A549 (cell line): Measurements from ENCODE around the gene NIN. TPM values are rescaled to one million over a fixed set of nuclear protein-coding genes. Genes with fewer than 3 reads are reported as not detected.

ENCODE experiments used
- ATAC-seq, 2 experiments: fragments of 200-7000 bp in 1 of 2; fragments of >200 bp in 1 of 2; cut with Nextera tagmentation in 1 of 2; cut with Tn5 transposase in 1 of 2; 3 replicates each; pipeline versions ENCODE4 v1.8.0 to v1.9.1; 2018 to 2020; ENCODE audit warnings: mild to moderate bottlenecking in 1 of 2, moderate library complexity in 1 of 2
- CTCF ChIA-PET: fragments of 300-600 bp; sonication (Branson Sonifier 250); formaldehyde crosslinking; extraction: SDS; loops from one replicate; lab custom pipeline; 2021; ENCODE audit warnings: antibody characterized with exemption, inconsistent platforms; lab: Yijun Ruan, JAX
- POLR2A ChIA-PET: fragments of 350-600 bp; formaldehyde crosslinking; extraction: SDS; loops from one replicate; lab custom pipeline; 2021; ENCODE audit warnings: antibody characterized with exemption, inconsistent platforms; lab: Yijun Ruan, JAX
- DNase-seq, 2 experiments: peaks; one replicate each; pipeline versions ENCODE4 v3.0.0 to v3.0.0-alpha.2; 2011 to 2016; ENCODE audit warnings: low read depth in 1 of 2, low spot score in 1 of 2
- FAIRE-seq: peaks from 2 replicates; lab custom pipeline; 2011; peaks lifted over from hg19 to GRCh38; lab: Jason Lieb, UNC
- H3K27ac ChIP-seq, 2 experiments: fragments of >200 bp; sonication (Bioruptor Twin); formaldehyde crosslinking; 3 replicates each; pipeline ENCODE4 v1.5.1; 2016 to 2017
- H3K4me1 ChIP-seq: fragments of >200 bp; sonication (Bioruptor Twin); formaldehyde crosslinking; 3 replicates; pipeline ENCODE4 v1.6.1; 2016
- H3K4me2 ChIP-seq: fragments of >200 bp; sonication (Bioruptor Twin); formaldehyde crosslinking; 3 replicates; pipeline ENCODE4 v1.6.1; 2016
- H3K4me3 ChIP-seq: fragments of >200 bp; sonication (Bioruptor Twin); formaldehyde crosslinking; 3 replicates; pipeline ENCODE4 v1.5.1; 2016
- H3K9me3 ChIP-seq: fragments of >200 bp; sonication (Bioruptor Twin); formaldehyde crosslinking; 3 replicates; pipeline ENCODE4 v1.6.1; 2016
- BCL3 ChIP-seq: fragments of >200 bp; sonication (Bioruptor Twin); formaldehyde crosslinking; IDR thresholded peaks from 3 replicates; pipeline ENCODE4 v1.6.1; 2016
- FOSB ChIP-seq: fragments of 250-450 bp; sonication (Bioruptor Pico); IDR thresholded peaks from 2 replicates; pipeline ENCODE4 v1.5.0; 2020; ENCODE audit warnings: mild to moderate bottlenecking, moderate library complexity
- FOSL2 ChIP-seq, 2 experiments: fragments of 450-650 bp in 1 of 2; fragments of >200 bp in 1 of 2; sonication (Bioruptor Twin) in 1 of 2; formaldehyde crosslinking; IDR thresholded peaks; 2 replicates each; pipeline versions ENCODE4 v1.5.0 to v1.6.1; 2016 to 2020; ENCODE audit warnings: mild to moderate bottlenecking in 1 of 2, moderate library complexity in 1 of 2
- FOXS1 ChIP-seq: fragments of 250-450 bp; sonication (Bioruptor Pico); IDR thresholded peaks from 2 replicates; pipeline ENCODE4 v1.5.0; 2020; ENCODE audit warnings: mild to moderate bottlenecking, moderate library complexity
- HMGXB4 ChIP-seq: fragments of 250-450 bp; sonication (Bioruptor Pico); IDR thresholded peaks from 2 replicates; pipeline ENCODE4 v1.5.0; 2021; ENCODE audit warnings: mild to moderate bottlenecking, moderate library complexity, borderline replicate concordance
- HOXA7 ChIP-seq: fragments of 250-450 bp; sonication (Bioruptor Pico); IDR thresholded peaks from 2 replicates; pipeline ENCODE4 v1.5.0; 2020; ENCODE audit warnings: mild to moderate bottlenecking, moderate library complexity
- HOXB13 ChIP-seq: fragments of 250-450 bp; sonication (Bioruptor Pico); IDR thresholded peaks from 2 replicates; pipeline ENCODE4 v1.5.0; 2020; ENCODE audit warnings: low read depth, mild to moderate bottlenecking, moderate library complexity
- HOXB5 ChIP-seq: fragments of 250-450 bp; sonication (Bioruptor Pico); IDR thresholded peaks from 2 replicates; pipeline ENCODE4 v1.5.0; 2020; ENCODE audit warnings: mild to moderate bottlenecking, moderate library complexity
- KDM1A ChIP-seq: fragments of 200-600 bp; sonication (generic); IDR thresholded peaks from 2 replicates; pipeline ENCODE4 v1.6.1; 2016; ENCODE audit warnings: low read depth, mild to moderate bottlenecking
- MAZ ChIP-seq: fragments of 150-350 bp; IDR thresholded peaks from 2 replicates; pipeline ENCODE4 v1.6.1; 2014; ENCODE audit warnings: antibody characterized with exemption, low read depth, low read length, borderline replicate concordance
- NR3C1 ChIP-seq: fragments of >200 bp; sonication (Bioruptor Twin); formaldehyde crosslinking; IDR thresholded peaks from 3 replicates; pipeline ENCODE4 v1.6.1; 2017
- POLR2A ChIP-seq: IDR thresholded peaks from 2 replicates; pipeline ENCODE4 v1.6.1; 2012; ENCODE audit warnings: mild to moderate bottlenecking, low read length
- RCOR1 ChIP-seq: fragments of 150-350 bp; IDR thresholded peaks from 2 replicates; pipeline ENCODE4 v1.6.1; 2014; ENCODE audit warnings: antibody characterized with exemption, low read length, low read depth
- RFX5 ChIP-seq: fragments of 450-650 bp; IDR thresholded peaks from 2 replicates; pipeline ENCODE4 v1.7.1; 2014; ENCODE audit warnings: antibody characterized with exemption, mild to moderate bottlenecking, moderate library complexity
- SREBF2 ChIP-seq: fragments of 450-650 bp; IDR thresholded peaks from 2 replicates; pipeline ENCODE4 v1.6.1; 2014; ENCODE audit warnings: mild to moderate bottlenecking, moderate library complexity
- TFCP2L1 ChIP-seq: fragments of 250-450 bp; sonication (Bioruptor Pico); IDR thresholded peaks from 2 replicates; pipeline ENCODE4 v1.5.0; 2021; ENCODE audit warnings: mild to moderate bottlenecking
- ZC3H11A ChIP-seq: fragments of 450-650 bp; IDR thresholded peaks from 2 replicates; pipeline ENCODE4 v1.6.1; 2014; ENCODE audit warnings: antibody characterized with exemption, mild to moderate bottlenecking
- ZNF302 ChIP-seq: fragments of 250-450 bp; sonication (Bioruptor Pico); IDR thresholded peaks from 2 replicates; pipeline ENCODE4 v1.9.0; 2021; ENCODE audit warnings: inconsistent platforms, mild to moderate bottlenecking, moderate library complexity
- ZSCAN20 ChIP-seq: fragments of 250-450 bp; sonication (Bioruptor Pico); IDR thresholded peaks from 2 replicates; pipeline ENCODE4 v1.8.0; 2022; ENCODE audit warnings: mild to moderate bottlenecking, moderate library complexity
- WGBS: methylation state at CpG from one replicate; pipeline ENCODE4 v1.1.6; 2017; ENCODE audit errors: missing lambda C conversion rate; 5-methylcytosine and 5-hydroxymethylcytosine counted together
- polyA plus RNA-seq, 4 experiments: library from polyadenylated mRNA; depleted of rRNA in 3 of 4; stranded (reverse); fragments of >200 nt; fragmentation: RNase III in 1 of 4; extraction: RNeasy Plus Mini Kit Qiagen cat#74134 plus additional on column Dnase treatment in 1 of 4; gene quantifications; 2 replicates in 3 of 4; 3 replicates in 1 of 4; pipeline ENCODE4 v1.2.3, GENCODE V29; 2011 to 2017
- TF ChIP-seq, protein P1 (sequence below): fragments of >200 bp; sonication (Bioruptor Twin); formaldehyde crosslinking; IDR thresholded peaks from 3 replicates; pipeline ENCODE4 v1.5.1; 2016
- TF ChIP-seq, protein P2 (sequence below): fragments of 250-450 bp; sonication (Bioruptor Pico); IDR thresholded peaks from 2 replicates; pipeline ENCODE4 v1.5.0; 2020; ENCODE audit warnings: low read depth, mild to moderate bottlenecking, moderate library complexity

NIN gene
- polyA plus RNA-seq, 2 of the 4 experiments (the other 2 are of a cell fraction): 12.4 to 19.5 TPM

DNA sequence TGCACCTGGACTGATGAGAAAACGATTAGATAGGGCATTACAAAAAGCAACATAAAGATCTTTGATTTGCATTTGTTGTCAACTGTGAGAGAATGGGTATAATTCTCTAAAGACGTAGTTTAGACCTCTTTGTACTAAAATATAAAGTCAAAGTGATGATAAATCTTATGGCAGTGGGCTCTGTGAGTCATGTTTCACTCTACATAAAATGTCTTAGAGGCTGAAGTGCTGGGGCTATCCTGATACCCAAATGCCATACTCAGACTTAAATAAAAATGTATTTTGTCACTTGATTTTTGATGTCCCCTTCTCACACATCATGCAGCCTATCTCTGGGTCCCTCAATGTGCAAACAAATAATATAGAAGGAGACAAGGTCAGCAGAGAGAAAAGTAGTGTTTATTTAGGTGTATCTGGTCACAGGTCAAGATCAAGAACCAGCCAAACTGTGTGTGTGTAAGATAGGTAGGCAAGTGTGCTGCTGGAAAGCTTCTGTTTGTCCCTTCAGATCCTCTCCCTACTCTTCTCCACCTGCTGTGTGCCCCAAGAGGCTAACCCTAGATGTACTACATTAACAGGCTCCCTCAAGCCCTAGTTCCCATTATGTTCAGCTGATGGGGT, 7.0 kb upstream of the NIN start:
- TF ChIP-seq HOXB5 (CRISPR knock-in tag) (no peak), FOSB (no peak), SREBF2 (no peak), KDM1A (no peak), RCOR1 (no peak), ZNF302 (CRISPR knock-in tag) (no peak), ZC3H11A (no peak), TFCP2L1 (CRISPR knock-in tag) (no peak), RFX5 (no peak), HMGXB4 (CRISPR knock-in tag) (no peak), NR3C1 (no peak), HOXA7 (no peak), MAZ (no peak), ZSCAN20 (CRISPR knock-in tag) (no peak), BCL3 (no peak), FOSL2 (IDR thresholded peaks at IDR 0.05) (no peak), FOSL2 (CRISPR knock-in tag; IDR thresholded peaks at IDR 0.05) (no peak), POLR2A (no peak), HOXB13 (CRISPR knock-in tag) (no peak)
- TF ChIP-seq, protein P1, sequence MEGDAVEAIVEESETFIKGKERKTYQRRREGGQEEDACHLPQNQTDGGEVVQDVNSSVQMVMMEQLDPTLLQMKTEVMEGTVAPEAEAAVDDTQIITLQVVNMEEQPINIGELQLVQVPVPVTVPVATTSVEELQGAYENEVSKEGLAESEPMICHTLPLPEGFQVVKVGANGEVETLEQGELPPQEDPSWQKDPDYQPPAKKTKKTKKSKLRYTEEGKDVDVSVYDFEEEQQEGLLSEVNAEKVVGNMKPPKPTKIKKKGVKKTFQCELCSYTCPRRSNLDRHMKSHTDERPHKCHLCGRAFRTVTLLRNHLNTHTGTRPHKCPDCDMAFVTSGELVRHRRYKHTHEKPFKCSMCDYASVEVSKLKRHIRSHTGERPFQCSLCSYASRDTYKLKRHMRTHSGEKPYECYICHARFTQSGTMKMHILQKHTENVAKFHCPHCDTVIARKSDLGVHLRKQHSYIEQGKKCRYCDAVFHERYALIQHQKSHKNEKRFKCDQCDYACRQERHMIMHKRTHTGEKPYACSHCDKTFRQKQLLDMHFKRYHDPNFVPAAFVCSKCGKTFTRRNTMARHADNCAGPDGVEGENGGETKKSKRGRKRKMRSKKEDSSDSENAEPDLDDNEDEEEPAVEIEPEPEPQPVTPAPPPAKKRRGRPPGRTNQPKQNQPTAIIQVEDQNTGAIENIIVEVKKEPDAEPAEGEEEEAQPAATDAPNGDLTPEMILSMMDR: no peak
- TF ChIP-seq, protein P2, sequence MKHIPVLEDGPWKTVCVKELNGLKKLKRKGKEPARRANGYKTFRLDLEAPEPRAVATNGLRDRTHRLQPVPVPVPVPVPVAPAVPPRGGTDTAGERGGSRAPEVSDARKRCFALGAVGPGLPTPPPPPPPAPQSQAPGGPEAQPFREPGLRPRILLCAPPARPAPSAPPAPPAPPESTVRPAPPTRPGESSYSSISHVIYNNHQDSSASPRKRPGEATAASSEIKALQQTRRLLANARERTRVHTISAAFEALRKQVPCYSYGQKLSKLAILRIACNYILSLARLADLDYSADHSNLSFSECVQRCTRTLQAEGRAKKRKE (CRISPR knock-in tag): no peak
- FAIRE-seq: no peak
- no peaks in the 10 kb centered on the region for H3K9me3 ChIP-seq
- no peak overlapping the region for H3K4me2 ChIP-seq
- 47% methylated on average over 2 of the region's 2 CpGs for WGBS
- ChIA-PET POLR2A (no interaction called here), CTCF (interaction anchor here (1.7 to 2.8 kb wide), 4 partner anchors 10 to 22 kb away, joined by 5 to 12 read pairs (median 5); no protein-coding TSS in a partner anchor)
- H3K27ac ChIP-seq: no peak overlapping the region
- DNase-seq: no peak
- no peak overlapping the region for H3K4me3 ChIP-seq
- no peak for ATAC-seq
- H3K4me1 ChIP-seq: no peaks in the 10 kb centered on the region; the same call in 2 of the 3 replicates

- no peak for DNase-seq
- CTCF ChIA-PET: interaction anchor here (1.9 kb wide), 1 partner anchor 18 kb away, joined by 5 read pairs; no protein-coding TSS in a partner anchor
Observed at GRCh38 chr14:50837271-50837670, 6.3 kb upstream of the NIN start.

More at GRCh38 chr14:50837271-50837670, 6.3 kb upstream of the NIN start:
- Histone ChIP-seq H3K4me3 (no peak overlapping the region), H3K4me1 (no peaks in the 10 kb centered on the region; the same call in 2 of the 3 replicates), H3K9me3 (no peaks in the 10 kb centered on the region), H3K27ac (no peak overlapping the region), H3K4me2 (no peak overlapping the region)
- ATAC-seq: no peak
- no peak for TF ChIP-seq FOXS1 (CRISPR knock-in tag)
- no peak for FAIRE-seq
- 67% methylated on average over 10 of the region's 10 CpGs for WGBS
- POLR2A ChIA-PET: no interaction called here
